Fibroblast of pulmonary artery (primary cell): Measurements from ENCODE around the gene ZMIZ1.
A peak's percentile ranks its signal among the peaks of the same experiment; 100 is the strongest.
"Not testable (repeated sequence)": the region's sequence is repeated elsewhere in the genome, so short reads cannot be mapped to it uniquely, and the experiment has no call there.

Experiments
- DNase-seq: peaks from one replicate; pipeline ENCODE4 v3.0.0-alpha.2; 2010; ENCODE audit warnings: low read depth
- H3K4me3 ChIP-seq: replicated peaks from 2 replicates; pipeline ENCODE4 v1.5.1; 2011; ENCODE audit warnings: low read depth, mild to moderate bottlenecking, control low read depth, low read length, moderate library complexity
- CTCF ChIP-seq: IDR thresholded peaks from 2 replicates; pipeline ENCODE4 v1.5.1; 2011; ENCODE audit warnings: mild to moderate bottlenecking, control low read depth, low read length, inconsistent platforms; ENCODE audit errors: missing control alignments

The ZMIZ1 gene

GRCh38 chr10:79331709-79332108, 262.9 kb downstream of the ZMIZ1 start:
- DNase-seq = peak; percentile 57
- no peak overlapping the region for H3K4me3 ChIP-seq
- TF ChIP-seq CTCF = no peak

- H3K4me3 ChIP-seq, DNase-seq: not testable (repeated sequence)
Measured at GRCh38 chr10:79332610-79333315, 264.0 kb downstream of the ZMIZ1 start.

GRCh38 chr10:79333513-79333912, 264.7 kb downstream of the ZMIZ1 start:
- H3K4me3 ChIP-seq = no peak overlapping the region
- TF ChIP-seq CTCF = no peak
- DNase-seq = peak; percentile 42

GRCh38 chr10:79334573-79334972, 265.8 kb downstream of the ZMIZ1 start:
- no peak overlapping the region for H3K4me3 ChIP-seq
- no peak for TF ChIP-seq CTCF
- no peak for DNase-seq

- DNase-seq = no peak
- no peak for TF ChIP-seq CTCF
- no peak overlapping the region for H3K4me3 ChIP-seq
Measured at GRCh38 chr10:79335094-79335469, 266.3 kb downstream of the ZMIZ1 start.

GRCh38 chr10:79335470-79336235, 266.9 kb downstream of the ZMIZ1 start:
- DNase-seq = no peak
- TF ChIP-seq CTCF = no peak
- no peak overlapping the region for H3K4me3 ChIP-seq

GRCh38 chr10:79336276-79336675, 267.5 kb downstream of the ZMIZ1 start:
- no peak for DNase-seq
- no peak for TF ChIP-seq CTCF
- H3K4me3 ChIP-seq = no peak overlapping the region
